GM18502 (cell line): Measurements from ENCODE around the gene PLCB3.

Experiments
- ATAC-seq: cut with Tn5 transposase; IDR thresholded peaks from one replicate; pipeline ENCODE4 v1.9.1; 2021; ENCODE audit warnings: mild to moderate bottlenecking; ENCODE audit not compliant: unreplicated experiment, poor library complexity

The PLCB3 gene

DNA sequence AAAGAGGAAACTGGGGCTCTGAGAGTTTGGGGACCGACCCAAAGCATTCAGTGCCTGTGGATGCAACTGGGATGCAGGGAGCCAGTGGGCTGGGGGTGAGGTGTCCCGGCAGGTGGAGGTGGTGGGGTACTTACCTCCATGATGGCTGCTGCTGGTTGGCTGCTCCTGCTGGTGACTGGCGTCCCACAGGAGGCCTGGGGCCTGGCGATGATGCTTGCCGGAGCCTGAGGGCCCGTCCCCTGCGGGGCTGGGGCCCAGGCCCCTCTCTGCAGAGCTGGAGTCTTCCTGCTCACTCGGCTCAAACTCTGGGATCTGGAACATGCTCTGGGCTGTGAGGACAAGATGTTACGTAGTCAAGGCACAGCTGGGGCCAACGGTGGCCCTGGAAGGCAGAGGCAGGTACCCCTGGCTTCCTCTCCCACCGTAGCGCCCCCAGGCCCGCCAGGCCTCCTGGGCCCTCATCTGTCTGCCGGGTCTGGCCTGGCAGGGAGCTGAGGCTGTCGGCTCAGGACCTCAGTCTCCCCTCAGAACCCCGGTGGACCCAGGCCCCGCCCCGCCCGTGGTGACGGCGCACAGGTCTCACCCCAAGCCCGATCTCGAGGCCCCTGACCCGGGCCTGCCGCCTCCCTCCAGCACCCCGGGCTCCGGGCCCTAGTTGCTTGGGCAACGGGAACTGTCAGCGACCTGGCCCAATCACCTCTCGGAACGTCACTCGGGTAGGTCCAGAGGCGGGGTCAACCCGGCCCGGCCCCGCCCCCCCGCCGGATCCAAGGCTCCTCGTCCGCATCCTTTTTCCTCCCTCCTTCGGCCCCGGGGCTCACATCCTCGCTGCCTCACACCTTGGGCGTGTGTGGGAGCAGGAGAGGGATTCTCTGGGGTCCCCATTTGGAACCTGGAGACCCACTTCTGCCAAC lies 33.0 kb downstream of the PLCB3 start, which contains the start of gene BAD:
BAD (minus strand) TSS at position 618 of the 914 bp plus-strand sequence; CDS start at position 321, 297 bp downstream.
- ATAC-seq: peak; percentile 69

DNA sequence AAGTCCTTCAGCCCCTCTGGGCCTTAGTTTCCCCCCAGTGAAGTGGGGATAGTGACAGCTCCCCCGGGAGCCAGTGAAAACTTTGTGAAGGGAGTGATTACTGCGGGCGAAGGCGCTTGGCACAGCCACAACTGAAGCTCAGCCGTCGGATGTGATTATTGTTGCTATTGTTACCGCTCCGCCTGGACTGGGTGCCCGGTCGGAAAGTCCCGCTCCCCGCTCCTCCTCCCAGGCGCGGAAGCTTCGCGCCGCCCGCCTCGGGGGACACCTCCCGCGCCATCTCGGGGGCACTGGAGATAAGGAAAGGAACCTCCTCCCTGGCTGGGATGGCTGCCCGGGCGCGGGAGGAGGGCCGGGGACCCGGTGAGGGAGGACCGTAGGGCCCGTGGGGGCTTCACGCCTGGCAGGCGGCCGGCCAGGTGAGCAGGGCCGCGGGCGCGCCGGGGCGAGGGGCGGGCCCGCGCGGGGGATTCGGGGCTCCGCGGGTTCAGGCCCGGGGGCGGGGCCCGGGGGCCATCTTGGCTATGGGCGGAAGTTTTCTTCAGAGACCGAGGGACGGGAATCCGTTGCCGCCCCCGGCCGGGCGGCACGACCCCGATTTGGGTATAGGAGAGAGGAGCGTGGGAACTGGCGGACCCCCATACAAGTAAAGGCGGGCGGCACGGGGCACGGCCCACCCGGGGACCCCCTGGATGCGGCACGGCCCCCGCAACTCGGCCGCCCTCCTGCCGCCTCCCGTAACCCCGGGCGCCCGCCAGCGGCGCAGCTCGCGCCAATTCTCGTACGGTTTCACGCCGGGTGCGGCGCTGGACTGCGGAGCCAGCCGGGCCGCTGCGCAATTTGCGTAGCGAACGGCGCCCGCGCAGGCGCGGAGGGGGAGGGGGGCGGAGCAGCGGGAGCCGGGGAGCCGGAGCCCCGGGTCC lies 33.9 kb downstream of the PLCB3 start, which contains the start of gene GPR137:
GPR137 (plus strand) TSS at position 887 of the 923 bp plus-strand sequence. CDS start 677 bp downstream, outside the sequence.
- ATAC-seq: peak; percentile 61

DNA sequence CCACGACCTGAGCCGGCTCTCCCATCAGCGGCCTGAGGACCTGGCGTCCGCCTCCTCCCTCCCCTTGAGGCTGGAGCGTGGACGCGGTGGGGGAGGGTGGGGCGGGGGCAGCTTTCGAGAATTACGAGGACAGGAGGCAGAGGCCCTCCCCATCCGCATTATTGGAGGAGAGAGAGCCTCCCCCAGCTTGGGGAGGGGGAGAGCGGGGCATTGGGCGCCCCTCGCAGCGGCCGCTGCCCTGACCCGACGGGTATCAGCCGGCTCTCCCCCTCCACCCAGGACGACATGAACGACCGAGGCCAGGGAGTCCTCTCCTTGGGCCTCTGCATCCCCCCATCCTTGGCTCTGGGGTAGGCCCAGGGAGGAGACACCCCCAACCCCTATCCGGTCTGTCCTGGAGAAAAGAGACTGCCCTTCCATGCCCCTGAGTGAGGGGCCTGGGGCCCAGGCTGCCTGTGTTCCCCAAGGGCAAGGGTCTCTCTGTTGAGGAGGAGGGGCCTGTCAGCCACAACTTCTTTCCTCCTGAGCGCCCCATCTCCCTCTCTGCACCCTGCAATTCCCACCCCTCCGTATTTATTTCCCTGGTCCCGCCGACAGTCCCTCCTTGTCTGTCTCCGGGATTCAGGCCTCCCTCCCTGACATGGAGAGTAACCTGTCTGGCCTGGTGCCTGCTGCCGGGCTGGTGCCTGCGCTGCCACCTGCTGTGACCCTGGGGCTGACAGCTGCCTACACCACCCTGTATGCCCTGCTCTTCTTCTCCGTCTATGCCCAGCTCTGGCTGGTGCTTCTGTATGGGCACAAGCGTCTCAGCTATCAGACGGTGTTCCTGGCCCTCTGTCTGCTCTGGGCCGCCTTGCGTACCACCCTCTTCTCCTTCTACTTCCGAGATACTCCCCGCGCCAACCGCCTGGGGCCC lies 34.8 kb downstream of the PLCB3 start:
- ATAC-seq: no peak

DNA sequence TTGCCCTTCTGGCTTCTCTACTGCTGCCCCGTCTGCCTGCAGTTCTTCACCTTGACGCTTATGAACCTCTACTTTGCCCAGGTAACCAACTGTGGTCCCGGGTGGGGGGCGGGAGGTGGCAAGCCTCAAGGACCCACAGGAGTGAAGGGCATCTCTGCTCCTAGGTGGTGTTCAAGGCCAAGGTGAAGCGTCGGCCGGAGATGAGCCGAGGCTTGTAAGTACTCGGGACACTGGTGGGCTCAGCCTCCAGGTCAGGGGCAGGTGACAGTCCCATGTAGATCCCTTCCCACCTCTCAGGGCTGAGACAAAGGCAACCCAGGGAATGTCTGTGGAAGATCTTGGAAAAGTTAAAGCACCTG lies 35.5 kb downstream of the PLCB3 start:
- no peak for ATAC-seq

DNA sequence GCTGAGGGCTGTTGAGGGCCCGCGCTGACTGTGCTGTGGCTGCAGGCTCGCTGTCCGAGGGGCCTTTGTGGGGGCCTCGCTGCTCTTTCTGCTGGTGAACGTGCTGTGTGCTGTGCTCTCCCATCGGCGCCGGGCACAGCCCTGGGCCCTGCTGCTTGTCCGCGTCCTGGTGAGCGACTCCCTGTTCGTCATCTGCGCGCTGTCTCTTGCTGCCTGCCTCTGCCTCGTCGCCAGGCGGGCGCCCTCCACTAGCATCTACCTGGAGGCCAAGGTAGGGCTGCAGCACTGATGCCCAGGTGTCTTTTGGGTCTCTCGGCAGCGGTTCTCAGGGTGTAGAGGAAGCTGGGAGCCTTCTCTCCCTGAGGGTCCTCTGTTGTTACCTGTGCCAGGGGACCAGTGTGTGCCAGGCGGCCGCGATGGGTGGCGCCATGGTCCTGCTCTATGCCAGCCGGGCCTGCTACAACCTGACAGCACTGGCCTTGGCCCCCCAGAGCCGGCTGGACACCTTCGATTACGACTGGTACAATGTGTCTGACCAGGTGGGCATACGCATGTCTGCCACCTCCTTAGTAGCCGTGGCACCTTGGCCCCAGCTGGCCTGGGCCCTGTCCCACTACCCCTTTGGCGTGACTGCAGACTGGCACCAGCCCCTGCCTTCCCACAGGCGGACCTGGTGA lies 36.5 kb downstream of the PLCB3 start:
- no peak for ATAC-seq

DNA sequence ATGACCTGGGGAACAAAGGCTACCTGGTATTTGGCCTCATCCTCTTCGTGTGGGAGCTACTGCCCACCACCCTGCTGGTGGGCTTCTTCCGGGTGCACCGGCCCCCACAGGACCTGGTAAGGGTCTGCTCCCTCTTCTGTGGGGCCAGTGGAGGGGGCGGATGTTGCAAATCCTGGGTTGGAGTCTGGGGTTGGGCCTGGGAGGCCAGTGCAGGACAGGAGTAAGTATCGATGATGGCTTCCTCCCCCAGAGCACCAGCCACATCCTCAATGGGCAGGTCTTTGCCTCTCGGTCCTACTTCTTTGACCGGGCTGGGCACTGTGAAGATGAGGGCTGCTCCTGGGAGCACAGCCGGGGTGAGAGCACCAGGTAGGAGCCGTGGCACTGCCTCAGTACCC lies 37.0 kb downstream of the PLCB3 start:
- no peak for ATAC-seq

DNA sequence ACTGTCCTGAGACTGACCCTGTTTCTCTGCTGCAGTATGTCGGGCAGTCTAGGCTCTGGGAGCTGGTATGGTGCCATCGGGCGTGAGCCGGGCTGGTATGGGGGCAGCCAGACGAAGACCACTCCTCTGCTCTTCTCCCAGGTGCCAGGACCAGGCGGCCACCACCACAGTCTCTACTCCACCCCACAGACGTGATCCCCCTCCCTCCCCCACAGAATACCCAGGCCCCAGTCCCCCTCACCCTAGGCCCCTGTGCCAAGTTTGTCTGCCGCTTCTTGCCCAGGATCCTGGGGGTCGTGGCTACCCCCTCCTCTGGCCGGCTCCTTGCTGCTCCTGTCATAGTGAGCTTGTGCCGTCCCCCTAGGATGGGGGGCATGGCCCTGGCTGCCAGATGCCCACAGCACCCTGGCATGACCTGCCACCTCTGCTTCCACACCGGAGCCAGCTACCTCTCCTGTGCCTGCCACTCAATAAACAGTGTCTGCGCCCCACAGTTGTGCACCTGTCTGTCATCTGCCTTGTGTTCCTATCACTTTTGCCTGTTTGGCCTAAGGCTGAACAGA lies 37.8 kb downstream of the PLCB3 start:
- ATAC-seq: no peak

DNA sequence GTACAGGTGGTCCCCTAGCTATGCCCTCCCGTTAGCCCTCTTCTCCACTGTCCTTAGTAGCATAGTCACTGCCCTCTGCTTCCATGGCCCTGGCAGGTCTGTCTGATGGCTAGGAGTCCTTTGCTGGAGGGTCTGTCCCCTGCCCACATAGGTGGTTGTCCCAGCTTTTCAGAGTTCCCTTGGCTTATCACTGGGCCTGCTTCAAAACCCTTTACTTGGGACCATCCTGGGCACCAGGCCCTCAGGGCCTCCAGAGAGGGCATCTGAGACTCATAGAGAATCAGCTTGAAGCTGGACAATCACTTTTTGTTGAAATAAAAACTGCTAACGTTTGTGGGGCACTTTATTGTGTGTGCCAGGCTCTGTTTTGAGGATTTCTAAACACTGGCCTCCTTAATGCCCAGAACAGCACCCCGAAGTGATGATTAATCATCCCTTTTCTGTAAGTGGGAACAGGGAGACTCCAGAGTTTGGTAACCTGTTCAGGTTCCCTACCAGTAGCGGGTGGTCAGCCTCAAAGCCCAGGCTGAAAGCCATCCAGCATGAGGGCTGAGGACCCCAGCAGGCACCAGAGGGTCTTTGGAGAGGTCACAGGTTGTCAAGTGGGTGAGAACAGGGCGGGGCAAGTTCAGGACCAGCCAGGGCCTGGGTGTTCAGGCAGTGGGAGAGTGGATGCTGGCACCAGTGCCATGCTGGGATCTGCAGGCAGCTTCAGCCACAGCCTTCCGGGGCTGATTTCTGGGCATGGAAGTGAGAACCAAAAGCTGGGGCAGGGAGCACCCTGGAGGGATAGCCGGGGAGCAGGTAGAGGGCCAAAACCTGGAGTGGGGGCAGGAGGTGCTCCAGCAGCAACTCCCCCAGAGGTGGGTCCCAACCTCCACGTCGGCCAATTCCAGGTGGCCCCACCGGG lies 39.3 kb downstream of the PLCB3 start:
- no peak for ATAC-seq

DNA sequence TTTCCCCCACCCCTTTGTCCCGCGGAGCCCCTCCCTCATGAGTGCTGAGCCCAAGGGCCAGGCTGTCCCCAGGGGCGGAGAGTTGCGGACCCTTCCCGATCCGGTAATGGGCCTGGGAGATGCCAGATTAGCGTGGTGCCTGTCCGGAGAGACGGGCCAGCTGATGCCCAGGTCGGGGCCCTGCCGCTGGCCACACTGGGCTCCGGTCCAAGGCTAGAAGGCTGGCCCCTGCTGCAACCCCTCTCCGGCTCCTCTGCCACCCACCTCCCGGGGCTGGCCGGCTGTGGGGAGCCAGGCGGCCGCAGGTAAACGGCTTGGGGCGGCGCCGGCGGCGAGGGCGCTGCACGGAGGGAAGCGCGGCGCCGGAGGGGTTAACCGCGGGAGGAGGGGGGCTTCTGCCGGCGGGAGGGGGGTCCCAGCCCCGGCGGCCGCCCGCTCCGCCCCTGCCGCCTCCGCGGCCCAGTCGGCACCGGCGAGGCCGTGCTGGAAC lies 40.0 kb downstream of the PLCB3 start, which contains the start of gene KCNK4:
KCNK4 (plus strand) TSS at position 41 of the 490 bp plus-strand sequence. CDS start 1,717 bp downstream, outside the sequence.
- ATAC-seq: no peak

DNA sequence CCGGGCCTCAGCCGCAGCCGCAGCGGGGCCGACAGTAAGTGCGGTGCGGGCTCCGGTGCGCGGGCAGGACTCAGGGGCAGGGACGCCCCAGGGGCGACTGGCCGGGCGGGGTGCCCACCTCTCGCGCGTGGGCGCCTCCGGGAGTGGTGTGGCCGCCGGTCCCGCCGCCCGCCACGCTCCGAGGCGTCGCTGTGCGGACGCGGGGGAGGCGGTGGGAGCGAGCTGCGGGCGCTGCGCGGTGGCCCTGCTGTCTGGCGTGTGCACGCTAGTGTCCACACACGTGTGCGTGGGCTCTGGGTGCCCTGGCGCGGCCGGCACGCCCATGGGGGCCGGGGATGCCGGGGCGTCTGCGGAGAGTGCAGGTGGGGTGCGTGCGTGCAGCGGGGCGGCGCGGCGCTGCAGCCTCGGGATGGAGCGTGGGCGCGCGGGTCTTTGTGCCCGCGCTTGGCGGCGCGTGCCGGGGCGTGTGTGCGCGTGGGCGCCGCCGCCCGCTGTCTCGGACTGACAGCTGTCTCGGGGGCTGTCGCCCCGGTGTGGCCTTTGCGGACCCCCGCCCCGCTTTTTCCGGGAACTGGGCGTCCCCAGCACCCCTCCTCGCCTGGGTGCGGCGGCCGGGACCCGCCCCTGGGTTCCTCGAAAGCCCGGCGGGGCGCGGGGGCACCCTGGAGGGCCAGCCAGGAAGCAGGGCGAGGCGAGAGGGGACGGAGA lies 40.6 kb downstream of the PLCB3 start:
- no peak for ATAC-seq

DNA sequence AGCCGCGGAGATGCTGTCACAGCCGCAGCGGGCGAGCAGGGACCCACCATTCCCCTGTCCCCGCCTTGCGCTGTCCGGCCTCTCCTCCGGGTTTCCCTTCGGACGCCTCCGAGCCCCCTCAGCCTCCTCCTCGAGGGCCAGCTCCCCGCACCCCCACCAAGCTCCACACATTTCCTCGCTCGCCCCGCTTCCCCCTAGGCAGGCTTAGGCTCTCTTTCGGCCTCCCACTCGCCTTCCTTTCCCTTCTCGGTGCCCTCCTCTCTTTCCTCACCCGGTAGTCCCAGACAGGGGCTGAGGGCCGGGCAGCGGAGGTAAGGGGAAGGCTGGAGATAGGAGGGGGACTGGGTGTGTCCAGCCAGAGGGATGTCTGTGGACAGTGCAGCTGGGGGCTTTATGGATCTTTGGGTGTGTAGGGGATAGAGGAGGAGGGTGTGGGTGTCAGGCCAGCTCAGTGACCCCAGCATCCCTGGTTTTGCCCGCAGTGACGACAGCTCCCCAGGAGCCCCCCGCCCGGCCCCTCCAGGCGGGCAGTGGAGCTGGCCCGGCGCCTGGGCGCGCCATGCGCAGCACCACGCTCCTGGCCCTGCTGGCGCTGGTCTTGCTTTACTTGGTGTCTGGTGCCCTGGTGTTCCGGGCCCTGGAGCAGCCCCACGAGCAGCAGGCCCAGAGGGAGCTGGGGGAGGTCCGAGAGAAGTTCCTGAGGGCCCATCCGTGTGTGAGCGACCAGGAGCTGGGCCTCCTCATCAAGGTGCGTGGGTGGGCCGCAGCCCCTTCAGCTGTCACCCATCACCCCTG lies 41.3 kb downstream of the PLCB3 start:
- no peak for ATAC-seq

DNA sequence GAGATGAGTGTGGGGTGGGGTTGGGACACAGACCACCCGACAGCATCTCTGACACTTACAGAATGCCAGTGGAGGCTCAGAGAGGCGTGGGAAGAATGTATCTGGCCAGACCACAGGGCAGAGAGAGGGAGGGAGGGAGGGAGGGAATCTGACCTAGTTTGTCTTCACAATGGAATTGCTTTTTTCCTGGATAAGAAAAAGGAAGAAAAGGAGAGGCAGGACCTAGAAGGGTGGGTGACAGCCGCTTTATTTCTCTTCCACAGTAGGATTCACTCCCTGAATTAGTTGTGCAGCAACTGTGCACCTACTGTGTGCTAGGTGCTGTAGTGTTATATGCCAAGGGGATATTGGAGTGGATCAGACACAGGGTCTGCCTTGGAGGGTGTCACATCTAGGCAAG lies 43.4 kb downstream of the PLCB3 start:
- no peak for ATAC-seq

DNA sequence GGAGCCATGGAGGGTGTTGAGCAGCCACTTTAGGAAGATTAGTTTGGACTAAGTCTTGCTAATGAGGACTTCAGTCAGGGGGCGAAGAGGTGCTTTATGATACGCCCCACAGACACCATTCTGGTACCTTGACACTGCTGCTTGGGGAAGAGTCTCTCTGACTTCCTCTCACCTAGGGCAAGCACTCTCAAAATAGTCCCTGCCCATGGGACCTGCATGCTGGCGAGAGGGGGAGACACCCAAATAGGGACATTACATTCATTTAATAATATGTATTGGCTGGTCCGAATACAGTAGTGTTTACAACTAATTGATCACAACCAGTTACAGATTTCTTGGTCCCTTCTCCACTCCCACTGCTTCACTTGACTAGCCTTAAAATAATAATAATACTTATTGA lies 44.4 kb downstream of the PLCB3 start:
- no peak for ATAC-seq

DNA sequence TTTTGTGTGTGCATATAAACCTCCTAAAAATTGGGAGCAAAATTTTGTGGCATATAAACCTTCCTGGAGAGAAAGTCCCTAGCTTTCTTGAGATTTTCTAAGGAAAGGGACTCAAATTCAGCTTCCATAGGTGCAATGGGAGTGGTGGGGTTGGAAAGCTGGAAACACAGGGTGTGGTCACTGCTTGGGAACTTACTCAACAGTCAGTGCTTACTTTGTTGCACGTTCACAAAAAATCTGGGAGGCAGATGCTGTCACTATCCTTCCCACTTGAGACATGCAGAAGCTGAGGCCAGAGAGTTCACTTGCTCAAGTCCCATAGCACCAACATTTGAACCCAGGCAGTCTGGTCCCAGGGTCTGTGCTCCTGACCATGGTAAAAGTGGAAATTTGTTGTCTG lies 44.9 kb downstream of the PLCB3 start:
- ATAC-seq: no peak

DNA sequence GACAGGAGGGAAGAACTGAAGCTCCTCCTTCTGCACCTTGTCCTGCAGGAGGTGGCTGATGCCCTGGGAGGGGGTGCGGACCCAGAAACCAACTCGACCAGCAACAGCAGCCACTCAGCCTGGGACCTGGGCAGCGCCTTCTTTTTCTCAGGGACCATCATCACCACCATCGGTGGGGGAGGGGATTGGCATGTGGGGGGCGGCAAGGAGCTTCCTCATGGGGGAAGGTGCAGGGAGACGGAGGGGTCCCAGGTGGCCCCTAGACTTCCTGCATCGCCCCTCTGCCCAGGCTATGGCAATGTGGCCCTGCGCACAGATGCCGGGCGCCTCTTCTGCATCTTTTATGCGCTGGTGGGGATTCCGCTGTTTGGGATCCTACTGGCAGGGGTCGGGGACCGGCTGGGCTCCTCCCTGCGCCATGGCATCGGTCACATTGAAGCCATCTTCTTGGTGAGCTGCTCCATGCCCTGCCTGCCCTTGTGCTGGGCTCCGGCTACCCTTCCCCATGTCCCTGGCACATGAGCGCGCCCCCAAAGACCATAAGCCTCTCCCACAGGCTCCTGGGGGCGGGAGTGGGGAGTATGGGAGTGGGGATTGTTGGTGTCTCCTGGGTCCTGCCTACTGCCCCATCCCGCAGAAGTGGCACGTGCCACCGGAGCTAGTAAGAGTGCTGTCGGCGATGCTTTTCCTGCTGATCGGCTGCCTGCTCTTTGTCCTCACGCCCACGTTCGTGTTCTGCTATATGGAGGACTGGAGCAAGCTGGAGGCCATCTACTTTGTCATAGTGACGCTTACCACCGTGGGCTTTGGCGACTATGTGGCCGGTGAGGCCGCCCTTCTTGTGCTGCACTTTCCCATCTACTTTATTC lies 45.7 kb downstream of the PLCB3 start:
- ATAC-seq: no peak
